Fibroblast of skin of scalp (primary cell): ENCODE results near the gene STOM.

Experiments used
- DNase-seq: peaks from one replicate; pipeline ENCODE4 v3.0.0-alpha.2; 2013

STOM gene

DNA sequence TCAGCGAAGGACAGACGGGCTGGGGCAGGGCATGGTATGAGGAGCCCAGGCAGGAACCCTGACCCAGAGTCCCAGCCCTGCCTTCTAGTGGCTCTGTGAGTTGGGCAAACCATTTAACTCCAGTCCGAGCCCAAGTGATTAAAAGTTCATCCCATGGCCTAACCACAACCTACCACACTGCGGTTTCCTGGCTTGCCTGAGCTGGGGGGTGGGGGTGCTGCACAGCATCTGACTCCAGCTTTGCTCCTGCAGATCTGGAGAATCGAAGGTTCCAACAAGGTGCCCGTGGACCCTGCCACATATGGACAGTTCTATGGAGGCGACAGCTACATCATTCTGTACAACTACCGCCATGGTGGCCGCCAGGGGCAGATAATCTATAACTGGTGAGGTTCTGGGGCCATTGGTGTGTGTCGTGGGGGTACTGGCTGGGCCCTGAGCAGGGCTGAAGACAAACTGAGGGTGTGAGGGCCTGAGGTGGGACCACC is 49.0 kb downstream of the STOM start:
- no peak for DNase-seq

DNA sequence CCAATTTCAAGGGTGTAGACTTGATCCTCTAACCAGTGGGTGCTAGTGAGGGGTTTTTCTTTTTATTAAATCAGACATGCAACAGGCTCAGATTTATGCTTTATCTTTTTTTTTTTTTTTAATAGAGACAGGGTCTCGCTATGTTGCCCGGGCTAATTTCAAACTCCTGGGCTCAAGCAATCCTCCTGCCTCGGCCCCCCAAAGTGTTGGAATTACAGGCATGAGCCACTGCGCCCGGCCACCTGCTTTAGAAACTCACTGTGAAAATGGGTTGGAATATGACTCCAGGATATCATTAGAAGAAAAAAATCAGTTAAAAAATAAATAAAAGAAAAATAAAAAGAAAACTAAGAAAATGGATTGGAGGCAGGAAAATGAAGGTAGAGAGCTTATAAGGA is 50.7 kb downstream of the STOM start:
- DNase-seq, result no peak

DNA sequence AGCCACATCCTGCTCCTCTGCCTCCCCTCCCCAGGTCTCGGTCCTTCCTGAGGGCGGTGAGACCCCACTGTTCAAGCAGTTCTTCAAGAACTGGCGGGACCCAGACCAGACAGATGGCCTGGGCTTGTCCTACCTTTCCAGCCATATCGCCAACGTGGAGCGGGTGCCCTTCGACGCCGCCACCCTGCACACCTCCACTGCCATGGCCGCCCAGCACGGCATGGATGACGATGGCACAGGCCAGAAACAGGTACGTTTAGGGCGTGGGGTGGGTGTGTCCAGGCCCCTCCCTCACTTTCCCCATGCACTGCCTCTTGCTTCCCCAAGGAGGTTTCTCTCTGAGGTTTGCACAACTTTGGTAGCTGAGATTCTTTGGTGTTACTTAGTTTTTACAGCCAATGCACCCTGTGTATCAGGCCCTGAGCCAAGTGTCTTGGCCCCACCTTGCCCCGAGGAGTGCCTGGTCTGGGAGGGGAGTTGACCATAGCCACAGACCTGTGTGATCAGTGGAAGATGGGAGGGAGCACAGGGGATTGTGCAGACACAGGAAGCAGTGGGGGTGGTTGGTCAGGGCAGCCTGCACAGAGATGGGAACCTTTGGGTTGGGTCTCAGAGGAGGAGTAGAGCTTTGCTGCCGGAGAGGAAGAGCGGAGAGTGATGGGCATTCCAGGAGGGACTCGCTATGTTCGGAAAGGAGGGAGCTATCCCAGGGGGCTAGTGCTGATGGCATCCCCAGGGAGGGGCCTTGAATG is 51.2 kb downstream of the STOM start:
- no peak for DNase-seq

DNA sequence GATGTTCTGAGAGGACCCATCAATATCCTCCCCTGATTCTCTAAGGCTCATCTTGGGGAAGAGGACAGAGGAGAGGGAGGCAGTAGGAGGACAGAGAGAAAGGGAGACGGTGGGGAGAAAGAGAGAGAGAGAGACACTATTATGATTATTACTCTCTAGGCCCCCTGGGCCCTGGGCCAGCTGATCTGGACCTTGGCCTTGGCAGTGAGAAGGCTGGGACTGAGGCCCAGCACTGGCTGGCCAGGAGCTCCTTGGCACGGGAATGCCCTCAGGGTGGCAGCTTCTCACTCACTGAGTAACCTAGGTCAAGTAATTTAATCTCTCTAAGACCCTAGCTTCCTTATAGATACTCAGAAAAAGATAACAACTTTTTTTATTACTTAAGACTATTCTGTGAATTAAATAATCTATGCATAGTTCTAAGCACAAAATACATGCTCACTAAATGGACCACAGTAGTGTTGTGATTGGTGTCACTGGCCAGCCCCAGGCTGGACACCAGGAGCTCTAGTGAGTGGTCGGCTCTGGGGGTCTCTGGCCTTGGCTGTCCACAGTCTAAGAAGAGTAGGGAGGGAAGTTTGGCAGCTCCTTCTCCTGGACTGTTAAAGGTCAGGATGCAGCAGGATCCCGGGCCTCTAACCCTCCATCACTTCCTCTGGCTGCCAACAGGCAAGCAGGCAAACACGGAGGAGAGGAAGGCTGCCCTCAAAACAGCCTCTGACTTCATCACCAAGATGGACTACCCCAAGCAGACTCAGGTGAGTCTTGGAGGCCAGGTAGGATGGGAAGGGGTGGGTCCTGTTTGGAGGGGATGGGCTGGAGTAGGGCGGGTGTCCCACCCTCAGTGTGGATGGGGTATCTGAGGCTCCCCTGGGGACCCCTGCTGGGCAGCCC is 52.1 kb downstream of the STOM start:
- no peak for DNase-seq

DNA sequence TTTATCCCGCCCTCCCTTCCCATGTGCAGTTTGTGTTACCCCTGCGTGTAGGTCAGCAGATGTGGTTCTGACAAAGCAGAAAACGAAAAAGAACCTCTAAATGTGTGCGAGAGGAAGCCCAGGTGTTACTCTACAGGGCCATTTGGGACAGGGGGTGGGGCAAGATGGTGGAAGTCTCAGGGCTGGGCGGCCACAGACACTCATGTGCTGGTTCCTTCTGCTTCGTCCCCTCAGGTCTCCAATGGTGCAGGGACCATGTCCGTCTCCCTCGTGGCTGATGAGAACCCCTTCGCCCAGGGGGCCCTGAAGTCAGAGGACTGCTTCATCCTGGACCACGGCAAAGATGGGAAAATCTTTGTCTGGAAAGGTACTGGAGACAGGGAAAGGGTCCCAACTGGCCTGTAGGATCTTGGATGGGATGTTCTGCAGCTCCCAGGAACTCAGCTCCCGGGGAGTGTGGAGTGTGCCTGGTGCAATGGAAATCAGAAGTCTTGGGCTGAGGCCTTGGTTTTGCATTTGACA is 53.1 kb downstream of the STOM start:
- no peak for DNase-seq

DNA sequence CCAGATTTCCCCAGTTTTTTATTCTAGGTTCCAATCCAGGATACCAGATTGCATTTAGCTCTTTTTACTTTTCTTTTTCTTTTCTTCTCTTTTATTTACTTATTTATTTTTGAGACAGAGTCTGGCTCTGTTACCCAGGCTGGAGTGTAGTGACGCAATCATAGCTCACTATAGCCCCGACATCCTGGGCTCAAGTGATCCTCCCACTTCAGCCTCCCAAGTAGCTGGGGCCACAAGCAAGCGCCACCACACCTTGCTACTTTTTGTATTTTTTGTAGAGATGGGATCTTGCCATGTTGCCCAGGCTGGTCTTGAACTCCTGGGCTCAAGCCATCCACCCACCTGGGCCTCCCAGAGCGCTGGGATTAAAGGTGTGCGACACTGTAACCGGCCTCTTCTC is 53.7 kb downstream of the STOM start:
- no peak for DNase-seq

DNA sequence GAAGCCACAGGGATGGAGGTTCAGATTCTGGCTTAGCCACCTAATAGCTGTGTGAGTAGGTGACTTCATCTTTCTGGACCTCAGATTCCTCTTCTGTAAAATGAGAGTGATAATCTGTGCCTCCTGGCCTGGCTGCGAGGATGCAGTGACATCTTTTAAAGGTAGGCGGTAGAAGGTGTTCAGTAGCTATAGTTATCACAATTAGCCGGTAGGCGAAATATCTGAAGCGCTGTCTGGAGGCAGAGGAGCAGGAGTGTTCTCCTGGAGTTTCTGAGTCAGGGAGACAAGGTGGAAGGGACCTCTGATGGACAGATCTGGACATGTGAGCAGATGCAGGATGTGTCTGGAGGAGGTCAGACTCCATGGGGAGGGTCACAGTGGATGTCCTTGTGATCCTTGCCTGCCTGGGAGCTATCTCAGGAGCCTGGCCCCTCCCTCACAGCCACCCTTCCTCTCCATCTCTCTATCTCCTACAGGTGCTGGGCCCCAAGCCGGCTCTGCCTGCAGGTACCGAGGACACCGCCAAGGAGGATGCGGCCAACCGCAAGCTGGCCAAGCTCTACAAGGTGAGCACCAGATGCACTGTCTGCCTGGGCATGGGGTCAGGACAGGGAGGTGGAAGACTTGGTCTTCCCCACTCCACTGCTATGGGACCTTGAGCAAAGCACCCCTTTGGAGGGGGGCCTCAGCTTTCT is 56.4 kb downstream of the STOM start:
- no peak for DNase-seq

DNA sequence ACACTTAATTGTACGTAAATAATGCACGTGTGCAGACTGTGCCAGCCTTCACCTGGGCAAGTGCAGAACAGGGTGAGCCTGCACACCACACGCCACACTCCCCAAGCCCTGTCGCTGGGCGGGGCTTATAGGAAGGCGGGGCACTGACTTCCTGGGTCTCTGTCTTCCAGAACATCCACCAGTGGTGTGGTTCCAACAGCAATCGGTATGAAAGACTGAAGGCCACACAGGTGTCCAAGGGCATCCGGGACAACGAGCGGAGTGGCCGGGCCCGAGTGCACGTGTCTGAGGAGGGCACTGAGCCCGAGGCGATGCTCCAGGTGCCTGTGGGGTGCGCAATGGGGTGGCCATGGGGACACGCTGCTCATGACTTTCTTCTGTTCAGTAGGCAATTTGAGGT is 57.9 kb downstream of the STOM start:
- DNase-seq, result no peak

DNA sequence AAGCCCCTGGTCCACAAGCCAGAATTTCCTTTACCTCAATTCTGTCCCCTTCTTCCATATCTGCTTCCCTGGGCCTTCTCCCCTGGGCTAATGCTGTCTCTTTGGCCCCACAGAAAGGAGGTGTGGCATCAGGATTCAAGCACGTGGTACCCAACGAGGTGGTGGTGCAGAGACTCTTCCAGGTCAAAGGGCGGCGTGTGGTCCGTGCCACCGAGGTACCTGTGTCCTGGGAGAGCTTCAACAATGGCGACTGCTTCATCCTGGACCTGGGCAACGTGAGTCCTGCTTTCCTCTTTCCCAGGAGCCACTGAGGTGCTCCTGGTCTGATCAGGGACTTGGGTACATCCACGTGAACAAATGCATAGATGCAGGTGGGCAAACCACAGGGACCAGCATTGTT is 59.5 kb downstream of the STOM start:
- DNase-seq, result no peak

DNA sequence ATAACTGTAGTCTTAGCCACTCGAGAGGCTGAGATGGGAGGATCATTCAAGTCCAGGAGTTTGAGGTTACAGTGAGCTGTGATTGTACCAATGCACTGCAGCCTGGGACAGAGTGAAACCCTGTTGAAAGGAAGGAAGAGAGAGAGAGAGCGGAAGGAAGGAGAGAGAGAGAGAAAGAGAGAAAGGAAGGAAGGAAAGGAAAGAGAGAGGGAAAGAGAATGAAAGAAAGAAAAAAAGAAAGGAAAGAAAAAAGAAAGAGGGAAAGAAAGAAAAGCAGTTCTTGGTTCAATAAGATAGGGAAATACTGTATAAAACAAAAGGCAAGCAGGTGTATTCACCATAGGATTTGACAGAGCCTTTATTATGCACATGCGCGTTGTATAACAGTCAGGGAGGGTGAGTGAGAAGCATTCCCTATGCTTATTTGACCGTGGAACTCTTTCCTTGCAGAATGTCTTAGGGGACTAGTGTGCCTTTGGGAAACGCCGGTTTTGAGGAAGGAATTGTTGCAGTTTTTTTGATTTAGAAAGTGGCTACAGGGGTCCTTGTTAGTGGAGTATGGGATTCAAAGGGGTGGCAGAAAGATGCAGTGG is 60.1 kb downstream of the STOM start:
- no peak for DNase-seq

DNA sequence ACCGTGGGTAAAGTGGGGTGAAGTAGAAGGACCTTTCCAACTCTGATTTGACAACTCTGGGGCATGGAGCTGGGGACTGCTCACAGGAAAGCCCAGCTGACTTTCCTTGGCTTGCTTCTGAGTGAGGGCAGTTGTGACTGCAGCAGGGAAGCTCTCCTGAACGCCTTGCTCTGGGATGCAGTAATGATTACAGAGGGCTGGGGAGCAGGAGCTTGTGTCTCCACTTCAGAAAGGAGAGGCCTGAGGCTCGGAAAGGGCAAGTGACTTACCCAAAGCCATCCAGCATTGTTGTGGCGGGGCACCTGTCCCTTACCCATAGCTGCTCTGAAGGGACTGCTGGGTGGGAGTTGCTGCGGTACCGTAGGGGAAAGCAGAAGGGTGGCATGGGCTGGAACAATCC is 60.9 kb downstream of the STOM start:
- DNase-seq, result no peak

DNA sequence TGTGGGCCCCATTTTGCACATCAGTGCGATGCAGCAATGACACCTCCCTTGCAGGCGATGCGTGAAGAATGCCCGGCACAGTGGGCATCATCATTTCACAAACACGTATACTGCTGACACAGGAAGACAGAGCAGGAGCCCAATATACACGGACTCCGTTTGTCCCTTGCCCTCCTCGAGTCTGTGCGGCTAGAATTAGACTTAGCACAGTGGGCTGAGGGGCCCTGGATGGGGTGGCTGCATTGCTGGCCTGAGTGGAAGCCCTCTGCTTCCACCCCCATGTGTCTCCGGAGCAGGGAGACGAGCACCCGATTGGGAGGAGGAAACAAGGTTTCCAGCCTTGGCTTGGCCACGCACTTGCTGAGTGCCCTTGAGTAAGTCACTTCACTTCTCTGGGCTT is 61.3 kb downstream of the STOM start:
- no peak for DNase-seq

DNA sequence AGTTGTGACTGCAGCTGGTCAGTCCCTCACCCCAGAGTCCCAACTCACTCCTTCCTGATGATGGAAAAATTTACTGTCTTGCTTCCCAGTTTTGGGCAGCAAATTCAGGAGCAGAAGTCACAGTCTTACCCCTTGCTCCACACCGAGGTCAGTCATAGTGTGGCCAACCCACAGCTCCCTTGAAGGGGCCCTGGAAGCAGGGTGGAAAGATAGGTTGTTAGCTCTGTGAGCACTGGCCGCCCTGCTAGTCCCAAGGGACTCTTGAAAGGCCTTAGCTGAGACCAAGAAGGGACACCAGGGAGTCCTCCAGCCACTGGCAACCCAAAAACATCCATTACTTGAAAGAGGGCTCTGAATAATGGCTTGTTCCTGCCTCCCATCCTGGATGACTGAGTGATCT is 62.1 kb downstream of the STOM start:
- DNase-seq, result no peak

DNA sequence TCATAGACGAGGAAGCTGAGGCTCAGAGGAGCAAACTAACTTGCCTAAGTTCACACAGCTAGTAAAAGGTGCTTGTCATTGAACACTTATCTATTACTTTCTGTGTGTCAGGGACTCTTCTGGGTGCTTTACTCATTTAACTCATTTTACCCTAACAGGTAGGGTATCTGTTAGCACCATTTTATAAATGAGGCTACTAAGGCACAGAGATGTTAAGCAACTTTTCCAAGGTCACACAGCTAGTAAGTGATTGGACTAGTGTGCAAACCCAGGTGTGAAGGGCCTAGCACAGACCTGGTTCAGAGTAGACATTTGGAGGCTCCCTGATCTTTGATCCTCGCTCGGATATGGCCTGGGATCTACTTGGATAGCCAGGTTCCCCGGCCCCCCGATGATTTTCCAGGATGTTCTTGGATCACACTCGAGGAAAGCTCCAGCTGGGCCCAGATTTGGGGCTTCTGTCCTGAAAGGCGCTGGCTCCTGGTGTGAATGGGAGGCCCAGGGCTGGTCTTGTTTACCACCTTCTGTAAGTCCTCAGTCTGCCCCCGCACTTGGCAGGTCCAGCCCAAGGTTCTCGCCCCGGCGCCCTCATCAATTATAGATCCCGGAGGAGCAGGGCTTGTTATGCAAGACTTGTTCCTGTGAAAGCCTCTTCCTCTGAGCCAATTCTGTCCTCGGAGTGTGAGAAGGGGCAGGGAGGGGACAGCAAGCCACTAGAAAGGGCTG is 64.6 kb downstream of the STOM start:
- DNase-seq, result no peak

DNA sequence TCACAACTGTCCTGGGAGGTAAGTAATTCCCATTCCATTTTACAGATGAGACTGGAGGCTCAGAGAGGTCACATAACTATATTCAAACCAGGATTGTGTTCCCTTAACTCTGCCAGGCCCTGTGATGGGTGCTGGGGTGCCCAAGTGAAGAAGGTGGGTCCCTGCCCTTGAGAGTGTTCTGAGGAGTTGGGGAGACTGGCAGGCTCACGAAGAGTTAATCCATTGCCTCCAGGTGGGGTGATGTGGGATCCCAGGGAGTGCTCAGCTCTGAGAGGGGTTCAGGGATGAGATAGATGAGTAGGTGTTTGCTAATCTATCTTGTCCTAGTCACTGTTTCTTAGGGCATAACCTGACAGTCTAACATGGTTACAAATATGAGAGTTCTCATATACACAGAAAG is 65.3 kb downstream of the STOM start:
- DNase-seq, result no peak

DNA sequence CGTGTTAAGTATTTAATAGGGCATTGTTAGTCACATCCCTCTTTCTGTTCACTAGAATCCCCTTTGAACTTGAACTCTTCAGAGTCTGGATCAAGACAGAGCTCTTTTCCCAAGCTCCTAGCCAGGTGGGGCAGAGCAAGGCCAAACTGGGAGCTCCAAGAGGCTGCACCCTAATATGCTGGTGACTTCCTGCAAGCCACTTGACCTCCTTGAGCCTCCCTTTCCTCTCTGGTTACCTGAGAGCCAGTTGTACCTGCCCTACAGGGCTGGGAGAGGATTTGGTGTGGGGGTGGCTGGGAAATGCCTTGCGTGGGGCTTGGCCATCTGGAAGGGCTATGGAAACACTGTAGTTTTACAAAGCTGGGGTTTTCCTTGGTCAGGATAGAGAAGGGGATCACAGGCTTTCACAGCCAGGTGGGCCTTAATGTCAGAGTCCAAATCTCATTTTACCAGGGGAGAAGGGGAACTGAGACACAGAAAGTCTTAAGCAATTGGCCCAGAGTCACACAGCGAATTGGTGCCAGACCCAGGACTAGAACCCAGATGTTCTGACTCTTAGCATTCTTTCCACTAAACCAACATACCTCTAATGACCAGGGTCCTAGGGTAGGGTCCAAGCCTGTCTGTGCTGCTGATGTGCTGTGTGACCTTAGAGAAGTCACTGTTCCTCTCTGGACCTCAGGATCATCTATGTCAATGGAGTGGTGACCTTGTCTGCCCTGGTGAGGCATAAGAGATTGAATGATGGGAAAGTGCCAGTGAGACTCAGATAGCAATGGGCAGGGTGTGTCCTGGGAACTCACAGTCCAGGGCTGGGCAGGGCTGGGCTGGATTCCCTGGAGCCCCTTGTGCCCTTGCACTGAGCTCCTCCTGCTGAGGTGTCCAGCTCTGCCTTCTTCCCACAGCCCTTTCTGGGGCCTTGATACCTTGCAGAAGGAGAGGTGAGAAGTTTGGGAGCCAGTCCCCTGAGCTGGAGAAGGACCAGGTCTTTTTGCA is 66.3 kb downstream of the STOM start:
- DNase-seq, result no peak

DNA sequence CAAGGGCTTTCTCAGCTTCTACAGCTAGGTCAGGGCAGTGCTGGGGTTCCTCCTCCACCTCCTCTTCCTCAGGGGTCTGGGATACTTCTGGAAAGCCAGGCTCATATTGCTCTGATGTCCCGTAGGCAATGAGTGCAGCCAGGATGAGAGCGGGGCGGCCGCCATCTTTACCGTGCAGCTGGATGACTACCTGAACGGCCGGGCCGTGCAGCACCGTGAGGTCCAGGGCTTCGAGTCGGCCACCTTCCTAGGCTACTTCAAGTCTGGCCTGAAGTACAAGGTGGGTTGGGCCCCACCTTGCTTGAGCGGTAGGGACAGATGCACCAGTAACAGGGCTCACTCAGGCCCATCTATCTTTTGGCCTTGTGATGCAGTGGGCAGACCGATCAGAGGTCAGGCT is 67.3 kb downstream of the STOM start:
- DNase-seq, result no peak

DNA sequence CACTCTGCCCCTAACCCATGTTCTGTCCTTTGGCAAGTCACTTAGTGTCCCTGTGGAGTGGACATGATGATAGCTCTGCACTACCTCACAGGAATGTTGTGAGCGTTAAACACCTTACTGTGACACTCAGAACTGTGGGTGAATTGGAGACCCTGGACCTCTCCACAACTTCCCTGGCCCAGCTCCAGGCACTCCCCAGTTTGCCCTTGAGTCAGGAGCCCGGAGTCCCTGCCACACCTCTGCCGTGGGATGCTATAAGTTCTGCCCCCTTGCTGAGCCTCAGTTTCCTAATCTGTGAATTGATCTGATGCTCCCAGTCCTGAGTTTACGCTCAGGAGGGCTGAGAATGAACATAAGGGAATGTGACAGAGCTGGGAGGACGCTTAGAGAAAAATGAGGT is 67.7 kb downstream of the STOM start:
- DNase-seq, result no peak

DNA sequence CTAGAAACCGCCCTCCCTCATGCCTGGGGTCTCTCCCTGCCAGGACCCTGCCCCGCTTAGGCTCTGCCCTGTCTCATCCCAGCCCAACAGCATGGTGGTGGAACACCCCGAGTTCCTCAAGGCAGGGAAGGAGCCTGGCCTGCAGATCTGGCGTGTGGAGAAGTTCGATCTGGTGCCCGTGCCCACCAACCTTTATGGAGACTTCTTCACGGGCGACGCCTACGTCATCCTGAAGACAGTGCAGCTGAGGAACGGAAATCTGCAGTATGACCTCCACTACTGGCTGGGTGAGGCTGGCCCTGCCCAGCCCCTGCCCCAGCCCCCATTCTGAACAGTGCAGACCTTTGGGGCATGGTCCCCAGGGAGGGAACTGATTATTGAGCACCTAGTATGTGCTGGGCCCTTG is 68.2 kb downstream of the STOM start:
- DNase-seq, result no peak

DNA sequence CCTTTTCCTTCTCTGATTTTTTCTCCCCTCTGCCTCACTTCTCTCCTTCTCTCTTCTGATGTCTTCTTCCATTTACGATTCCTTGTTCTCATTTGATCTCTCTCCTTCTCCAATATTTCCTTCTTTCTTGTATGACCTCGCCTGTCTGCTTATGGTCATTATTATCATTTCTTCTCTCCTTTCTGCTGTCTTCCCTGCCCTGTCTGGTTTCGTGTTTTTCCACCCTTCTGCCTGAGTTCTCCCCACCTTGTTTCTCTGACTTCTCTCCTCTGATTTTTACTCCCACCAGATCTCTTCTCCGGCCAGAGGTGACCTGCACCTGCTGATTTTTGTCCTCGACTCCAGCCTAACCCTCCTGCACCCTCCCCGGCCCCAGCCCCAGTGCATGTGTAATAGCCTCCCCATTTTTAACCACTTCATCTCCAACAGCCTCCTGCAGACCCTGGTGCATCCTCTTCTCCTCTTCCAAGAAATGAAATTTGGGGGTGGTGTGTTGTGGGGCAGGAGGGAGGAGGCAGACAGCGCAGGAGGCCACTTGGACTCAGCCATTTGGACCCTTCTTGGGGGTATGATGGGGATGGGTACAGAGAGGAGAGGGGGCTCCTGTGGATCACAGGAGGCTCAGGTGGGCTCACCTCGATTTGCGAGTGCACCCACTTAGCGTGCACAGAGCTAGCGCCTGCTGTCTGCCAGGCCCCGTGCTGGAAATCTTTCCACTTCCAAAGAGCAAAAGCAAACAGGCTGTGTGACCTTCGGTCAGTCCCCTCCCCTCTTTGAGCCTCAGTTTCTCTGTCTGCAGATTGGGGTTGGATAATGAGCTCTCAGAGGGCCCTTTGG is 69.5 kb downstream of the STOM start:
- no peak for DNase-seq
